Measurements from ENCODE around the gene RIOK3.
"Not testable (repeated sequence)": the region's sequence is repeated elsewhere in the genome, so short reads cannot be mapped to it uniquely, and the experiment has no call there.

RIOK3 gene

GRCh38 chr18:23494992-23495391 lies 41.9 kb downstream of the RIOK3 start:
- in situ Hi-C loops (cut with MboI; ENCODE audit: low sequenced_read_pairs) = no loop called here

GRCh38 chr18:23495723-23496440 lies 42.8 kb downstream of the RIOK3 start:
- in situ Hi-C loops (cut with MboI; ENCODE audit: low sequenced_read_pairs) = no loop called here

DNA sequence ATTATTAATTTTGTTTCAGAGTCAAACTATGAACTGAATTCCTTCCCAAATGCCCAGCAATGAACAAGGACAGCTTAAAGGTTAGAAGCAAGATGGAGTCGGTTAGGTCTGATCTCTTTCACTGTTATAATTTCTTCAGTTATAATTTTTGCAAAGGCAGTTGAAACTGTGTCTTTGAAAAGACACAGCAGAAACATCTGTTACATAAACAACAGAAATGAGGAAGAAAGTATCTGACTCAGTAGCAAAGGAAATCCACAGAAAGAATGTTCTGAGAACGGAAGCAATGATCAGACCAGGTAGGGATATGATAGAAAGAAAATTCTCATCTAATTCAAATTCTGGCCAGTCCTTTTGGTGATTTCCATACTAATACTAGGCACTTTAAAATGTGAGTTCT lies 45.0 kb downstream of the RIOK3 start:
- in situ Hi-C loops (cut with MboI; ENCODE audit: low sequenced_read_pairs) = no loop called here

DNA sequence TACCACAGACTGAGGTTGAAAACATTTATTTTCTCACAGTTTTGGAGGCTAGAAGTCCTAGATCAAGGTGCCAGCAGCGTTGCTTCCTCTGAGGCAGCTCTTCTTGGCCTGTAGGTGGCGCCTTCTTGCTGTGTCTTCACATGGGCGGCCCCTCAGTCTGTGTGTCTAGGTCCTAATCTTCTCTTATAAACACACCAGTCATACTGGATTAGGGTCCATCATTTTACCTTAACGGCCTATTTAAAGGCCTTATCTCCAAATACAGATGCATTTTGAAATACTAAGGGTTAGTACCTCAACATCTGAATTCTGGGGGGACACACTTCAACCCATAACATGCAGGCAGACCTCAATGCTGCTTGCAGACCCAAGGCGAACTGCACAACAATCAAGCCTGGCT lies 45.8 kb downstream of the RIOK3 start:
- in situ Hi-C loops (cut with MboI; ENCODE audit: low sequenced_read_pairs) = no loop called here

DNA sequence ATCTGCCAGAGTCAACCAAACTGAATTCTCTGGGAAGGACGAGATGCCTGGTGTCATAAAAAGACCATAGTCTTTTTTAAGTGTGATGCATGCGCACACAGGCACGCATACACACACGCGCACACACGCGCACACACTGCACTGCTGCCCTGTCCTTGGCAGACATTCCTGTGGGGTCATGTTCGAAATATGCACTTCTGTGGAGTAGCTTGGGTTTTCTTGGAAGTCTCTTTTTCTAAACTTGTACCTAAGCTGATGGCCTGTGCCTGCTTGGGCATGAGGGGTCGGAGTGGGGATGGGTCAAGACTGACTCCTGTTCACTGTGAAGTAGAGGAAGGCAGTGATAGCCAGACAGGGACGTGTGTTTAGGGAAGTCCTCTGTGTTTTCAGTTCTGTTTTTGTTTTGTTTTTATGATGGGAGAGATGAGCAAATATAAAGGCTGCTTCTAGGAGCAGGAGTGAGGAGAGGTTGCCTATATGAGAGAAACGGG lies 46.2 kb downstream of the RIOK3 start:
- in situ Hi-C loops (cut with MboI; ENCODE audit: low sequenced_read_pairs) = no loop called here

- in situ Hi-C loops (cut with MboI; ENCODE audit: low sequenced_read_pairs) = no loop called here
Observed at GRCh38 chr18:23501626-23502025, 48.5 kb downstream of the RIOK3 start.

- in situ Hi-C loops (cut with MboI; ENCODE audit: low sequenced_read_pairs) = no loop called here
Observed at GRCh38 chr18:23502516-23503037, 49.5 kb downstream of the RIOK3 start.

DNA sequence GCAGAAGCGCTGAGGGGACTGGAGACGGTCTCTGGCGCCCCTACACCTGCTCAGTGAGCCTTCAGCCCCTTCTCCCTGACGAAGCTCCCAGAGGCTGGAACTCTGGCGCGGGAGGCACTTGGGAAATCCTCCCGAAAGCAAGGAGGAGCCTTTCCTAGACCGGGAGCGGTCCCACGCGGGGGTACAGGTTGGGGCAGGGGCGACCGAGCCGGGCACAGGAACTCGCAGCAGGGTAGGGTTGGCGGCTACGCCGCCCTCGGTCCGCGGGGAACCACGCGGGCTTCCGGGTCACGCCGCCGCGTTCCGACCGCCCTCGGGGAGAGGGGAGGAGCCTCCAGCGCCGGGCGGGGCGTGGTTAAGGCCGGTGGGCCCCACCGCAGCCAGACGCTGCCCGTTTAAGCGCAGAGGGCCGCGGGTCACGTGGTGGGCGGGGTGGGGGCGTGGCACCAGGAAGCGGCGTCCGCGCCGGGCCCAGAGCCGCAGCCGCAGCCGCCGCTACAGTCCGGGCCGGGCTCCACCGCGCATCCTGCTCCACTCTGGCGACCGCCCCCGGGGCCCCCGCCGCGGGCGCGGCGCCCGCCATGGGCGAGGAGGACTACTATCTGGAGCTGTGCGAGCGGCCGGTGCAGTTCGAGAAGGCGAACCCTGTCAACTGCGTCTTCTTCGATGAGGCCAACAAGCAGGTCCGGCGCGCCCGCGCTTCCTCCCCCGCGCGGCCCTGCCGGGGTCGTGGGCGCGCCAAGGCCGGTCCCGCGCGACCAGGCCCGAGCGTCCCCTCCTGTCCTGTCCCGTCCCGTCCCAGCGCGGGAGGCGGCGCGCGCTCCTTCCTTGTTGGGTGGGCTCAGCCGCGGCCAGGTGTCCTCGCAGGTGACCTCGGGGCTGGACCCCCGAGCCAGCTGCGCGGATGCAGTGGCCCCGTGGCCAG lies 50.2 kb downstream of the RIOK3 start, which contains the start of gene RMC1:
Gene RMC1 (plus strand): TSS at position 474 of the 925 bp plus-strand sequence. CDS start 108 bp downstream, at position 582.
- in situ Hi-C loops (cut with MboI; ENCODE audit: low sequenced_read_pairs) = no loop called here

DNA sequence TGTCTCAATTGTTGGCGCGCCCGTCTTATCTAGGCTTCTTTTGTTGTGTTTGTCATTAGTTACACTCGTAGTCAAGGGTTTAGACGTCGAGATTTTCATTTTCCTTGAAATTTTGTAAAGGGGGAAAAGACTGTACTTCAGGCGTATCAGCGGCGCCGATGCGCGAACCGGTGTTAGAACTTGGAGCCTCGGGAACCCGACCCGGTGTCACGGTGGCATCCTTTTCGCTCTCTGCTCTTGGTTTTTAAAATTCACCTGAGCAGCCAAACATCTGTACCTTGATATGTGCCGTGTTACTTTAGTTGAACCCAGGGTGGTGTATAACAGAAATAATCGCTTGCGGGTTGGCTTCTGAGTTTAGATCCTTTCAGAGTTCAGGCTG lies 50.9 kb downstream of the RIOK3 start:
- in situ Hi-C loops (cut with MboI; ENCODE audit: low sequenced_read_pairs) = no loop called here

GRCh38 chr18:23504720-23505119 lies 51.6 kb downstream of the RIOK3 start:
- in situ Hi-C loops (cut with MboI; ENCODE audit: low sequenced_read_pairs) = no loop called here

DNA sequence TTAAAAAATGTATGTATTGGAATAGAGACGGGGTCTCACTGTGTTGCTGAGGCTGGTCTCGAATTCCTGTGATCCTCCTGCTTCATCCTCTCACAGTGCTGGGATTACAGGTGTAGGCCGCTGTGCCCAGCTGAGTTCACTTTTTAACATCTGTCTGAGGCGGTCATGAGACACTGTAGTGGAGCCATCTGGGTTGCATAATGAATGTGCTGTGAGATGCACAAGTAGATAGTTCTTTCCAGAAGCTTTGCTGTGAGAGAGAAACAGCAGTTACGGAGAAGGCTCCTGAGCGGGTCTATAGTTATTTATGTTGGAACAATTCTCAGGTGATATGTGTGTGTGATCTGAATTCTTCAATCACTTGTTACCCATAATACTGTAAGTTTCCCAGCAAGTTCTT lies 53.3 kb downstream of the RIOK3 start:
- in situ Hi-C loops (cut with MboI; ENCODE audit: low sequenced_read_pairs) = no loop called here

- in situ Hi-C loops (cut with MboI; ENCODE audit: low sequenced_read_pairs) = not testable (repeated sequence)
Observed at GRCh38 chr18:23510923-23511322, 57.8 kb downstream of the RIOK3 start.

- in situ Hi-C loops (cut with MboI; ENCODE audit: low sequenced_read_pairs) = not testable (repeated sequence)
Observed at GRCh38 chr18:23512216-23512615, 59.1 kb downstream of the RIOK3 start.

- in situ Hi-C loops (cut with MboI; ENCODE audit: low sequenced_read_pairs) = no loop called here
Observed at GRCh38 chr18:23512641-23513040, 59.6 kb downstream of the RIOK3 start.

- in situ Hi-C loops (cut with MboI; ENCODE audit: low sequenced_read_pairs) = no loop called here
Observed at GRCh38 chr18:23515911-23516546, 62.9 kb downstream of the RIOK3 start.

DNA sequence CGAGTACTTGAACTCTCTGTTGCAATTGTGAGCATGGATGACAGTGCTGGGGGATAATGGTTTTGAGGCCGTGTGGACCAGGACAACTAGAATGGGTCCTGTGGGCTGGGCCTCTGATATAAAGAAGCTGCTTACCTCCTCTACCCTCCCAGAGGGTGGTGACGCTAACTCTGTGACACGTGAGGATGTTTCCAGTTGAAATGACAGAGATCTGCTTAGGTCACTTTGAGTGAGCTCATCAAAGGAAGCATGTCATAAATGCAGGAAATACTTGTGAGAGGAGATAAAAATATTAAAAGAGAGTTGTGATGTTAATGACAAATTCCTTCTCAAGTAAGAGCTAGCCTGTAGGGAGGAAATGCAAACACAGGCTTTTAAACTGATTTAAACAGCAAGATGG lies 66.6 kb downstream of the RIOK3 start:
- in situ Hi-C loops (cut with MboI; ENCODE audit: low sequenced_read_pairs) = no loop called here

- in situ Hi-C loops (cut with MboI; ENCODE audit: low sequenced_read_pairs) = no loop called here
Observed at GRCh38 chr18:23521271-23521670, 68.2 kb downstream of the RIOK3 start.

- in situ Hi-C loops (cut with MboI; ENCODE audit: low sequenced_read_pairs) = no loop called here
Observed at GRCh38 chr18:23521907-23522306, 68.8 kb downstream of the RIOK3 start.

DNA sequence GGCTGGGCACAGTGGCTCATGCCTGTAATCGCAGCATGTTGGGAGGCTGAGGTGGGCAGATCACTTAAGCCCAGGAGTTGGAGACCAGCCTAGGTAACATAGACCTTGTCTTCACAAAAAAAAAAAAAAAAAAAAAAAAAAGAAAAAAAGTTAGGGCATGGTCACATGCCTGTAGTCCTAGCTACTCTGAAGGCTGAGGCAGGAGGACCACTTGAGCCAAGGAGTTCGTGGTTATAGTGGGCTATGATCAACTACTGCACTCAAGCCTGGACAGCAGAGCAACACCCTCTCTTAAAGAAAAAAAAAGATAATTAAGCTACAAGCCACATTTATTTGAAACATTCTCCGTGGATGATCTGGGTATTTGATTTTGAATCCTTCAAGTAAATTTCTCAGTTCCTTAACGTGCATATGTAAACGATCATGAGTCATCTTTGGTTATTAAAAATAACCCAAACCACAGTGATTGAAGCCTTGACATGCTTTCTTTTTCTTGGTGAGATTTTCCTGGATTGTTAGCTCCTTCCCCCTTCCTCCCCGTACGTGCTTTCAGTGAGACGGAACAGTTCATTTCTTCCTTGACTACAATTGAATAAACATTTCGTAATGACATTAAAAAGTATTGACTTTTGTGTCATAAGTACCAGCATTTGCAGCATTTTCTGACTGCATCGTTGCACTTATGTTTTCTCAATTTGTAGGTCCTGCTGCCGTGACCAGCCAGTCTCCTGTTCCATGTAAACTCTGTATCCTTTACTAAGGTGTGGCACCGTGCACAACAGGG lies 70.5 kb downstream of the RIOK3 start:
- in situ Hi-C loops (cut with MboI; ENCODE audit: low sequenced_read_pairs) = no loop called here

- in situ Hi-C loops (cut with MboI; ENCODE audit: low sequenced_read_pairs) = no loop called here
Observed at GRCh38 chr18:23524213-23524707, 71.2 kb downstream of the RIOK3 start.

All from hTERT RPE-1 (cell line).